VCaP (cell line): ENCODE data around the gene ARHGAP4.

ENCODE experiments used
- H3K27ac ChIP-seq: fragments of 450-650 bp; 2 replicates; pipeline ENCODE4 v1.5.1; 2017
- TF ChIP-seq, protein P1 (sequence below): fragments of 450-650 bp; conservative IDR thresholded peaks from 2 replicates; pipeline ENCODE4 v1.5.1; 2017; ENCODE audit warnings: mild to moderate bottlenecking, moderate library complexity

ARHGAP4 gene

DNA sequence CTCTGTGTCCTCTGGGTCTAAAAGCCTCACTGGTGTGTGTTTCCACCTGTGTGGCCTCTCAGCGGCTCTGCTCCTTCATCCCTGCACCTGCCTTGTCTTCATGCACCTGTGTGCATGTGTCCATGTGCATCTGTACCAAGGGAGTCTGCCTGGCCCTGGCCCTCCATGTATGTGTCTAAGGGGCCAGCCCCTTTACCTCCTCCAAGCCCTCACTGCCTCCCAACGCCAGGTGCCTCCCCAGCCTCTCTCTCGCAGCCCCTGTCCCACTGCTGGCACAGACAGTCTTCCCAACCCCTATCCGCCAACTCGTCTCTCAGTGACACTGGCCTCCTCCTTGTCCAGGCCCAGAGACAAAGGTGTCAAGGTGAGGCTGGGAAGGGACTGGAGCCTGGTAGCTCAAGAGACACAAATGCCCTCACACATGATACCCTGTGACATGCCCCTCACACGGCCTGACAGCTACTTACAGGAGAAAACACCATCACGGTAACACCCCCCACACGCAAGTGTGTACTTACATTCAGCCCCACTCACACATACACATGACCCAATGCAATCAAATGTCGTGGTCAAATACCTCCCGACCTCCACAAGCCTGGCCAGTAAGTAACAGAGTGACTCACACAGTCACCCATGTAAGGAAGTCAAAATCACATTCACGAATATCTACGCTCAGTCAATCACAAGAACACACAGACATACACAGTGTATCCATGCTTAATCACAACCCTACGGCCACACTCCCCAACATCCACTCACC lies 51.5 kb downstream of the ARHGAP4 start:
- H3K27ac ChIP-seq = no peak overlapping the region
- TF ChIP-seq, protein P1, sequence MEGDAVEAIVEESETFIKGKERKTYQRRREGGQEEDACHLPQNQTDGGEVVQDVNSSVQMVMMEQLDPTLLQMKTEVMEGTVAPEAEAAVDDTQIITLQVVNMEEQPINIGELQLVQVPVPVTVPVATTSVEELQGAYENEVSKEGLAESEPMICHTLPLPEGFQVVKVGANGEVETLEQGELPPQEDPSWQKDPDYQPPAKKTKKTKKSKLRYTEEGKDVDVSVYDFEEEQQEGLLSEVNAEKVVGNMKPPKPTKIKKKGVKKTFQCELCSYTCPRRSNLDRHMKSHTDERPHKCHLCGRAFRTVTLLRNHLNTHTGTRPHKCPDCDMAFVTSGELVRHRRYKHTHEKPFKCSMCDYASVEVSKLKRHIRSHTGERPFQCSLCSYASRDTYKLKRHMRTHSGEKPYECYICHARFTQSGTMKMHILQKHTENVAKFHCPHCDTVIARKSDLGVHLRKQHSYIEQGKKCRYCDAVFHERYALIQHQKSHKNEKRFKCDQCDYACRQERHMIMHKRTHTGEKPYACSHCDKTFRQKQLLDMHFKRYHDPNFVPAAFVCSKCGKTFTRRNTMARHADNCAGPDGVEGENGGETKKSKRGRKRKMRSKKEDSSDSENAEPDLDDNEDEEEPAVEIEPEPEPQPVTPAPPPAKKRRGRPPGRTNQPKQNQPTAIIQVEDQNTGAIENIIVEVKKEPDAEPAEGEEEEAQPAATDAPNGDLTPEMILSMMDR = no peak

DNA sequence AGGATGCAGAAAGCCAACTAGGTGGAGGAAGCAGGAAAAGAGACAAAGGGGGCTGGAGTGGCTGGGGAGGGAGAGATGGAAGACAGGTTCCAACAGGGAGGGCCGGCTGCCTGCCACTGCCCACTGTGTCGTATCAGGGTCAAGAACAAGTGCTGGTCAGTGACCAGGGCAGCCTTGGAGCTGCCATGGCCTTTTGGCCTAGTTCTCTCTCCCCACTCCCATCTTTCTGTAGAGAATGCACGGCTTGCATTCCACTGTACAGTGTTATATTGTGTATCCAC lies 52.0 kb downstream of the ARHGAP4 start:
- TF ChIP-seq, protein P1 = no peak
- H3K27ac ChIP-seq = no peak overlapping the region

DNA sequence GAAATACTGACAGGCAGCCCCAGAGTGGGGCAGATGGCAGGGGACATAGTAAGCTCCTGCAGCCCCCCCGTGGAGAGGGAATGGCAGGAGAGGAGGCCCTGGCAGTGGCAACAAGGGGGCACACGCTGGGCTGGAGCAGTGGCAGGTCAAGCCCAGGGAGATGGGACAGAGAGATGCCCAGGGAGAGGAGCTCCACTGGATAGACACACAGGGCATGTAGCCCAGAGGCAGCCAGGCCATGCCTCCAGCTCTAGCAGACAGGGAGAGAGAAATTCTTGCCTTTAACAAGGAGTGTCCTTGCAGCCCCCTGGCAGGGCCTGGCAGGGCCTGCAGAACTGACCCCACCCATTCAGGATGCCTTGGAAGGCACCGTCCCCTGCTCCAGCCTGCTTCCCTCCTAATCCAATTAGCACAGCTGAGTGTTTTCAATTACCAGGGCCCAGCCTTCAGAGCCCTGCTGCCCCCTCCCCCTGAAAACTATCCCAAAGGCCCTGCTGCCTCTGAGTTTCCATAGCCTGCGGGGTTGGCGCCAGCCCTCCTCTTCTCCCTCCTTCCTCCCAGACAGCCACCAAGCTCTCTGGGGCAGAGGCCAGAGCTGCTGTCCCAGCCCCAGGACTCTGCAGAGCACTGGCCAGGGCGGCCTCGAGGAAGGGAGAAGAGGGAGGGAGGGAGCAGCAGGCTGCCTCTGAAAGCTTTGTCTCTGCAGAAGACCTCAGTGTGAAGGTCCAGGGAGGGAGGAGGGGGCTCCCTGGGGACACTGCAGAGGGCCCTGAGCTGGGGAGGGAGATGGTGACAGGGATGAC lies 52.6 kb downstream of the ARHGAP4 start:
- TF ChIP-seq, protein P1 = no peak
- no peak overlapping the region for H3K27ac ChIP-seq

DNA sequence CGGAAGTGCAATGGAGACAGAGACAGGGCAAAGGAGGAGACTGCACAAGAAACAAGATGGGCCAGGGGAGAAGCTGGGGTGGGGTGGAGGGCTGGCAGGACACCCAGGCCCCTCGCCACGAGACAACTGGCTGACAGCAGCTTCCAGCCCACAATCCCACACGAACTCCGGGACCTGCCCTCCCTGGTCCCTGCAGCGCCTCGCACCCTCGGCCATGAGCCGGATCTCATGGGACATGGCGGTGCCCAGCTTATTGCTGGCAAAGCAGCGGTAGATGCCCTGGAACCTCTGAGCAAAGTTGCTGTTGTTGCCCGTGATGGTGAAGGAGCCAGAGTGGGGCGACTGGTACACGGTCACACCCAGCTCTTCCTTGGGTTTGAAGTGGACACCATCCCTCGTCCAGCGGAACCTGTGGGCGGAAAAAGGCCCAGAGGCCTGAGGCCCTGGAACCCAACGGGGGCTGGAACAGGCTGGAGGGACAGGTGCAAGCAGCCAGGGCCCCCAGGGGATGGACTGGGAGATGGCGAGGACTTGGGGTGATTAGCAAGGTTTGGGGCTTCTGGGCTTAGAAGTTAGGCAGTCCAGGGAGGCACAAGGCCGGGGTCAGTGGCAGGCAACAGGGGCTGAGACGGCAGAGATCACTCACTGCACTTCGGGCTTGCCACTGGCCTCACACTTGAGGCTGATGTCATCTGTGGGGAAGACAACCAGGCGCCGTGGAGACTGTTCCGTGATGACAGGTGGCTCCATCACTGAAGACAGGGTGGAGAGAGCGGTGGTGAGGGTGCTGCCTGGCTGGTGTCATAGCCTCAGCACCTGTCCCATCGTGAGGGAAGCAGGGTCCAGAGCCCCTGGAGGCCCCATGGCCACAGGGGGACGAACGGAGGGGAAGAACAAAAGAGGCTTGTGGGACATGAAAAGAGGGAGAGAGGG lies 53.9 kb downstream of the ARHGAP4 start:
- no peak overlapping the region for H3K27ac ChIP-seq
- TF ChIP-seq, protein P1 = no peak

DNA sequence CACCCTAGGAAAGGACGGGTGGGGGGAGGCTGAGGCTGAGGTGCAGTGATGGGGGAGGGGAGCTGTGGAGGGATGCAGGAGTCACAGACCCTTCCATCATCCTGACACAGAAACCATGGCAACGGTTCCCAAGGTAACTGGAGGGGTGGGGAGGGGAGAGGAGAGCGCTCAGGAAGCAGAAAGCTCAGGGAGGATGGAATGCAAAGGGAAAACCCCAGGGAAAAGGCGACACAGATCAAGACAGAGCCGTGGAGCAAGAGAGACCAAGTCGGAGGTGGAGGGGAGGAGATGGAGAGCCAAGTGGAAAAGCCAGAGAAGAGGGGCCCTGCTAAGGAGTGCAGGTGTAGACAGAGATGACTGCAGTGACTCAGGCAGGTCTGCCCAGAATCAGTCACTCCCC lies 54.6 kb downstream of the ARHGAP4 start:
- H3K27ac ChIP-seq = no peak overlapping the region
- TF ChIP-seq, protein P1 = no peak

DNA sequence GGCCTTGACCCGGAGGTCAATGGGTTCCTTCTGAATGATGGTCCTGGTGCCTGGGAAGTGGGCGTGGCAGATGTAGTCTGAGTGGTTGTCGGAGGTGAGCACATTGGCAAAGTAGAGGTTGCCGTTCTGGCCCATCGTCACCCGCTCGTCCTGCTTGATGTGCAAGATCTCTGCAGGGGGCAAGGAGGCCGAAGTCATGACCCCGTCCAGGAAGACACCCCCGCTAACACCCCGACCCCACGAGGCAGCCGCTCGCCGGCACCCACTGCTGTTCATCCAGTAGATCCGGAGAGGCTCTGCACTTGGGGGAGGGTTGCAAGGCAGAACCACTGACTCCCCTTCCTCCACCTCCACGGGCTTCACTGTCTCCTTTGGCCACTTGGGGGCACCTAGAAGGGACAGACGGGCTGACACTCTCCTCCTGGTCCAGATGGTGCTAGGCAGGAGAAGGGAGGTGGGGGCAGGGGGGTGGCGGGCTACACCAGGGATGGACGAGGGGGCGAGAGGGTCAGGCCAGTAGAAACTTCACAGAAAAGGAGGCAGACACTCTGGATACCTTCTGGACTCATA lies 55.2 kb downstream of the ARHGAP4 start:
- TF ChIP-seq, protein P1 = no peak

DNA sequence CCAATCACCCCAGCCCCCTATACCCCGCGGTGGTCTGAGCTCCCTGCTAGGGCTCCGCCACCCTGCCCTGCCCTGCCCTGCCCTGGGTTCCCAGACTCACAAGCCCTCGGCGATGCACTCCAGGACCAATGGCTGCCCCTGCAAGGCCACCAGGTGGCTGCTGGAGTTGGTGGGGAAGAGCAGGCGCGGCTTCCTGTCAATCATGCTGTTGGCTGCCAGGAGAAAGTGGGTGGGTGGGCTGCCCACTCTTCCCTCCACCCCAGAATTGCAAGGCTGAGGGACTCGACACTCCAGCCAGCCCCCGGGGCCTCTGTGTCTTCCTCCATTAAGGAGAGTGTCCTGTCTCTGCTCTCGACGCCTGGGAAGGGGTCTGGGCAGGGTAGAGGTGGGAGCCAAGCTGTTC lies 55.8 kb downstream of the ARHGAP4 start:
- no peak overlapping the region for H3K27ac ChIP-seq
- TF ChIP-seq, protein P1 = no peak

More for the DNA sequence above, 55.2 kb downstream of the ARHGAP4 start:
- no peak overlapping the region for H3K27ac ChIP-seq
